Heart left ventricle (tissue), 16 donors: ENCODE data around the gene CHCHD3. TPM values are rescaled to one million over a fixed set of nuclear protein-coding genes. Genes with fewer than 3 reads are reported as not detected.

ENCODE experiments used
- ATAC-seq, 4 donors: fragments of 200-7000 bp; cut with Tn5 transposase; one replicate each; pipeline ENCODE4 v1.9.1; 2020 to 2022; ENCODE audit warnings: moderate library complexity in 4 of 4, mild to moderate bottlenecking in 3 of 4, moderate number of reproducible peaks in 1 of 4
- DNase-seq, 5 donors: peaks; one replicate each; pipeline ENCODE4 v3.0.0-alpha.2; 2020
- H3K27ac ChIP-seq, 12 donors: fragments of 200-600 bp; sonication (generic) in 4 of 12; one replicate each; pipeline versions ENCODE4 v1.5.0 to v1.8.0; 2016 to 2022; ENCODE audit warnings: mild to moderate bottlenecking in 2 of 12
- H3K27me3 ChIP-seq, 9 donors: fragments of 200-600 bp; sonication (generic) in 2 of 9; one replicate each; pipeline versions ENCODE4 v1.5.1 to v1.8.0; 2016 to 2022; ENCODE audit warnings: mild to moderate bottlenecking in 3 of 9
- H3K36me3 ChIP-seq, 9 donors: fragments of 200-600 bp; sonication (generic) in 2 of 9; one replicate each; pipeline versions ENCODE4 v1.5.0 to v1.8.0; 2018 to 2022; ENCODE audit warnings: mild to moderate bottlenecking in 2 of 9
- H3K4me1 ChIP-seq, 12 donors: fragments of 200-600 bp; sonication (generic) in 4 of 12; one replicate each; pipeline versions ENCODE4 v1.5.0 to v1.8.0; 2016 to 2022; ENCODE audit warnings: mild to moderate bottlenecking in 3 of 12
- H3K4me3 ChIP-seq, 12 donors: fragments of 200-600 bp; sonication (generic) in 4 of 12; one replicate each; pipeline versions ENCODE4 v1.5.0 to v1.8.0; 2017 to 2022; ENCODE audit warnings: mild to moderate bottlenecking in 9 of 12, moderate library complexity in 4 of 12
- H3K9me3 ChIP-seq, 12 donors: fragments of 200-600 bp; sonication (generic) in 4 of 12; one replicate each; pipeline versions ENCODE4 v1.5.0 to v1.8.0; 2016 to 2022; ENCODE audit warnings: mild to moderate bottlenecking in 1 of 12
- CTCF ChIP-seq, 12 donors: fragments of 200-600 bp; sonication (generic) in 4 of 12; IDR thresholded peaks; one replicate each; pipeline versions ENCODE4 v1.5.0 to v1.8.0; 2018 to 2022; ENCODE audit warnings: antibody characterized with exemption in 12 of 12, mild to moderate bottlenecking in 5 of 12
- POLR2A ChIP-seq, 2 donors: fragments of 450-650 bp; IDR thresholded peaks; one replicate each; pipeline ENCODE4 v1.6.1; 2017; ENCODE audit warnings: antibody characterized with exemption in 2 of 2, mild to moderate bottlenecking in 2 of 2, moderate library complexity in 2 of 2
- WGBS, 4 donors: extraction: QIAGEN DNeasy Blood & Tissue Kit in 2 of 4; methylation state at CpG; one replicate each; pipeline versions ENCODE4 v1.1.5 to v1.1.7; 2013 to 2018; 5-methylcytosine and 5-hydroxymethylcytosine counted together
- intact Hi-C, 10 donors: fragments of 100-400 bp; cut with DNase I; formaldehyde crosslinking; loops; one replicate each; pipeline versions ENCODE4 v1.11.1 to v1.14.2; 2022
- polyA plus RNA-seq, 2 donors: library from polyadenylated mRNA; stranded (reverse); fragments of 200-250 nt; gene quantifications; one replicate each; pipeline ENCODE4 v1.2.3, GENCODE V29; 2013
- total RNA-seq, 9 donors: library from RNA; depleted of rRNA in 2 of 9; stranded (reverse); fragments of >200 nt in 2 of 9; fragmentation: NEBNext Ultra II Directional in 3 of 9; extraction: Animal tissue kit (Norgen Biotek cat#: 25700) in 3 of 9; gene quantifications; one replicate each; pipeline versions ENCODE4 v1.1.0 to v1.2.4, GENCODE V29; 2016 to 2023
- donor health status: ischemic (EF 13 %, LVEDD 7.1; RV severe dilation, severe dysfunction).
- donor health status: healthy with polysubstance abuse.
- donor health status: DM: no; HTN: yes; CAD: no.
- donor health status: DM: no; HTN: no; CAD: no.
- donor health status: ischemic (EF 25% LVEDD 6.9; RV normal size, moderate dysfunction).
- donor health status: ischemic (EF 25% LVEDD 5.7; RV mildly dilated, moderate dysfunction).
- donor health status: healthy.
- donor health status: DM: yes; HTN: yes; CAD: no.
- donor health status: ischemic (EF 35%, LVEDD 5.7; RV mildly dilated, moderate dysfunction).
- donor health status: nonischemic (EF 11% LVEDD 7.7; RV severe dilation, severe dysfunction).
- donor health status: DM: yes; HTN: yes; CAD: no.
- donor health status: PGD.
- donor health status: ischemic (EF 29% LVEDD 5.4; RV normal size, mild dysfunction).
- donor health status: nonischemic (EF 23%, LVEDD 6.1; RV moderate dilation, normal function).

Gene CHCHD3
- total and polyA plus RNA-seq, 11 donors = 92.9 to 197 (median 176) TPM

GRCh38 chr7:133081119-133081598, 731 bp downstream of the CHCHD3 start:
- Histone ChIP-seq H3K27me3 (no peaks in the 10 kb centered on the region), H3K4me1 (peaks cover 0 to 55% (median 34%) of the 10 kb centered on the region in 12 donors), H3K9me3 (no peaks in the 10 kb centered on the region), H3K27ac (peak overlapping the region; percentile 46 to 95 (median 88)), H3K36me3 (peaks cover 0 to 7% (median 0%) of the 10 kb centered on the region in 9 donors), H3K4me3 (peak overlapping the region; percentile 52 to 95 (median 86))
- 0 to 4% (median 3%) methylated on average over 8 of the region's 8 CpGs for WGBS, 4 donors
- intact Hi-C loops = loop anchor here in 3 of 10 donors (10.0 kb wide), 2 partner anchors 154 to 174 kb away; partner anchors contain the start of gene EXOC4 (in 2 of the 3)
- no peak for TF ChIP-seq POLR2A (IDR thresholded peaks at IDR 0.05)
- no peak for TF ChIP-seq CTCF (IDR thresholded peaks at IDR 0.05)
- ATAC-seq (peak in 3 of 4 donors; percentile 39 to 52 (median 40)), DNase-seq (peak in 4 of 5 donors; percentile 23 to 51 (median 36))

- intact Hi-C loops = no loop called here
- TF ChIP-seq CTCF (IDR thresholded peaks at IDR 0.05) = no peak
- no peak for TF ChIP-seq POLR2A (IDR thresholded peaks at IDR 0.05)
- H3K36me3 ChIP-seq = peaks cover 0 to 12% (median 0%) of the 10 kb centered on the region in 9 donors
- DNase-seq = no peak
- peaks cover 0 to 69% (median 34%) of the 10 kb centered on the region in 12 donors for H3K4me1 ChIP-seq
- H3K4me3 ChIP-seq = no peak overlapping the region
- WGBS, 4 donors = 54 to 77% (median 71%) methylated on average over 5 of the region's 5 CpGs
- H3K9me3 ChIP-seq = no peaks in the 10 kb centered on the region
- ATAC-seq = no peak
- H3K27ac ChIP-seq = no peak overlapping the region
- no peaks in the 10 kb centered on the region for H3K27me3 ChIP-seq
Measured at GRCh38 chr7:133079296-133079695, 2.6 kb downstream of the CHCHD3 start.

- no peaks in the 10 kb centered on the region for H3K9me3 ChIP-seq
- no peak overlapping the region for H3K27ac ChIP-seq
- TF ChIP-seq POLR2A (IDR thresholded peaks at IDR 0.05) (no peak), CTCF (IDR thresholded peaks at IDR 0.05) (no peak)
- peaks cover 0 to 83% (median 31%) of the 10 kb centered on the region in 12 donors for H3K4me1 ChIP-seq
- intact Hi-C loops = no loop called here
- H3K36me3 ChIP-seq = peaks cover 0 to 12% (median 0%) of the 10 kb centered on the region in 9 donors
- DNase-seq (no peak), ATAC-seq (no peak)
- WGBS, 4 donors = 54 to 66% (median 59%) methylated on average over 4 of the region's 4 CpGs
- no peaks in the 10 kb centered on the region for H3K27me3 ChIP-seq
- no peak overlapping the region for H3K4me3 ChIP-seq
Measured at GRCh38 chr7:133077394-133077793, 4.5 kb downstream of the CHCHD3 start.

- ATAC-seq (no peak), DNase-seq (no peak)
- peaks cover 0 to 83% (median 29%) of the 10 kb centered on the region in 12 donors for H3K4me1 ChIP-seq
- 59 to 76% (median 74%) methylated on average over 2 of the region's 2 CpGs for WGBS, 4 donors
- no peaks in the 10 kb centered on the region for H3K9me3 ChIP-seq
- H3K4me3 ChIP-seq = no peak overlapping the region
- H3K36me3 ChIP-seq = peaks cover 0 to 12% (median 0%) of the 10 kb centered on the region in 9 donors
- no peak overlapping the region for H3K27ac ChIP-seq
- intact Hi-C loops = no loop called here
- no peak for TF ChIP-seq CTCF (IDR thresholded peaks at IDR 0.05)
- H3K27me3 ChIP-seq = no peaks in the 10 kb centered on the region
Measured at GRCh38 chr7:133076142-133076541, 5.7 kb downstream of the CHCHD3 start.
